Medulla oblongata (tissue), 1 donor: ENCODE results near the gene KRTAP1-5.
"Not testable (repeated sequence)": the region's sequence is repeated elsewhere in the genome, so short reads cannot be mapped to it uniquely, and the experiment has no call there.

Source experiments
- DNase-seq: peaks from one replicate; pipeline ENCODE4 v3.0.0-alpha.2; 2015; ENCODE audit errors: extremely low spot score

The KRTAP1-5 gene

GRCh38 chr17:41048441-41048840, 21.4 kb upstream of the KRTAP1-5 start:
- no peak for DNase-seq

- not testable (repeated sequence) for DNase-seq
Observed at GRCh38 chr17:41046735-41047465, 19.9 kb upstream of the KRTAP1-5 start, which contains the start of gene KRTAP2-1. Gene KRTAP2-1 (minus strand): TSS chr17:41047316. CDS start chr17:41047267, 49 bp downstream.

- no peak for DNase-seq
Observed at GRCh38 chr17:41042953-41043352, 15.9 kb upstream of the KRTAP1-5 start.

GRCh38 chr17:41040783-41041571, 14.0 kb upstream of the KRTAP1-5 start, which contains the start of gene KRTAP1-1:
Gene KRTAP1-1 (minus strand): TSS chr17:41041450. CDS start chr17:41041397, 53 bp downstream.
- DNase-seq: not testable (repeated sequence)

GRCh38 chr17:41037853-41038350, 10.9 kb upstream of the KRTAP1-5 start:
- DNase-seq: no peak

- DNase-seq: not testable (repeated sequence)
Observed at GRCh38 chr17:41034346-41034935, 7.4 kb upstream of the KRTAP1-5 start, which contains the start of gene KRTAP1-3. Gene KRTAP1-3 (minus strand): TSS chr17:41034874. CDS start chr17:41034821, 53 bp downstream.

- DNase-seq: no peak
Observed at GRCh38 chr17:41029633-41030245, 2.7 kb upstream of the KRTAP1-5 start, which contains the start of gene KRTAP1-4. Gene KRTAP1-4 (minus strand): TSS chr17:41030195. CDS start chr17:41030078, 117 bp downstream.

- DNase-seq: no peak
Observed at GRCh38 chr17:41024697-41025096, 2.3 kb downstream of the KRTAP1-5 start.

GRCh38 chr17:41020336-41020735, 6.7 kb downstream of the KRTAP1-5 start:
- no peak for DNase-seq

- no peak for DNase-seq
Observed at GRCh38 chr17:41019415-41019814, 7.6 kb downstream of the KRTAP1-5 start.

GRCh38 chr17:41018541-41018940, 8.5 kb downstream of the KRTAP1-5 start:
- DNase-seq: no peak

- no peak for DNase-seq
Observed at GRCh38 chr17:41016578-41017215, 10.3 kb downstream of the KRTAP1-5 start.

GRCh38 chr17:41015454-41015853, 11.6 kb downstream of the KRTAP1-5 start:
- no peak for DNase-seq

- no peak for DNase-seq
Observed at GRCh38 chr17:41013606-41014005, 13.4 kb downstream of the KRTAP1-5 start.

- DNase-seq: no peak
Observed at GRCh38 chr17:41013181-41013580, 13.8 kb downstream of the KRTAP1-5 start.

- no peak for DNase-seq
Observed at GRCh38 chr17:41012326-41013120, 14.5 kb downstream of the KRTAP1-5 start.

GRCh38 chr17:41010441-41010840, 16.6 kb downstream of the KRTAP1-5 start:
- DNase-seq: no peak

- no peak for DNase-seq
Observed at GRCh38 chr17:41009936-41010335, 17.1 kb downstream of the KRTAP1-5 start.

GRCh38 chr17:41009301-41009760, 17.7 kb downstream of the KRTAP1-5 start:
- DNase-seq: no peak

- no peak for DNase-seq
Observed at GRCh38 chr17:41008811-41009210, 18.2 kb downstream of the KRTAP1-5 start, which contains the start of gene KRTAP3-1. Gene KRTAP3-1 (minus strand): TSS chr17:41009128. CDS start chr17:41009074, 54 bp downstream.
